H1 (cell line): ENCODE measurements around the gene SCAF1.

Experiments used
- CTCF ChIP-seq, 3 experiments: IDR thresholded peaks; 1 replicate in 2 of 3; 2 replicates in 1 of 3; pipeline versions ENCODE4 v1.5.1 to v1.6.1; 2011; ENCODE audit warnings: low read length in 3 of 3, mild to moderate bottlenecking in 3 of 3, inconsistent platforms in 2 of 3, low read depth in 1 of 3, moderate library complexity in 1 of 3; ENCODE audit not compliant: insufficient read depth in 1 of 3; ENCODE audit errors: control extremely low read depth in 1 of 3
- EGR1 ChIP-seq: IDR thresholded peaks from 2 replicates; pipeline ENCODE4 v1.6.1; 2011; ENCODE audit warnings: low read depth, low read length, borderline replicate concordance
- EZH2 ChIP-seq: fragments of 200-600 bp; sonication (generic); IDR thresholded peaks from 2 replicates; pipeline ENCODE4 v1.7.1; 2012; ENCODE audit warnings: low read depth, mild to moderate bottlenecking, moderate library complexity, low read length, inconsistent platforms; ENCODE audit not compliant: severe bottlenecking
- GABPA ChIP-seq: IDR thresholded peaks from 2 replicates; pipeline ENCODE4 v1.6.1; 2011; ENCODE audit warnings: mild to moderate bottlenecking, low read length, moderate library complexity, borderline replicate concordance; ENCODE audit not compliant: insufficient read depth
- POLR2AphosphoS5 ChIP-seq: IDR thresholded peaks from 2 replicates; pipeline ENCODE4 v1.6.1; 2011; ENCODE audit warnings: low read depth, low read length
- SIN3A ChIP-seq, 2 experiments: IDR thresholded peaks in 1 of 2; conservative IDR thresholded peaks in 1 of 2; 2 replicates each; pipeline ENCODE4 v1.6.1; 2011 to 2012; ENCODE audit warnings: low read length in 2 of 2, improper control_type of control experiment in 1 of 2, low read depth in 1 of 2, mild to moderate bottlenecking in 1 of 2

GRCh38 chr19:49597703-49597974 lies 44.4 kb upstream of the SCAF1 start:
- TF ChIP-seq GABPA (no peak), CTCF (IDR thresholded peaks at IDR 0.05; ENCODE audit: control extremely low read depth in 1 of 3, insufficient read depth in 1 of 3, low read depth in 1 of 3, low read length in 3 of 3) (no peak), EZH2 (no peak), SIN3A (conservative IDR thresholded peaks at IDR 0.05 in 1 of 2, IDR thresholded peaks at IDR 0.05 in 1 of 2; ENCODE audit: low read depth in 1 of 2, low read length in 2 of 2) (no peak), EGR1 (no peak), POLR2AphosphoS5 (no peak)
